Measurements from ENCODE around the gene FERMT1.
"Not testable (repeated sequence)": the region's sequence is repeated elsewhere in the genome, so short reads cannot be mapped to it uniquely, and the experiment has no call there.

The FERMT1 gene

GRCh38 chr20:6116758-6117157 lies 6.1 kb downstream of the FERMT1 start:
- no peak for TF ChIP-seq CTCF (IDR thresholded peaks at IDR 0.05; ENCODE audit: extremely low read depth, missing control alignments)
- DNase-seq (ENCODE audit: low spot score), result no peak

GRCh38 chr20:6115221-6115895 lies 7.5 kb downstream of the FERMT1 start:
- TF ChIP-seq CTCF (IDR thresholded peaks at IDR 0.05; ENCODE audit: extremely low read depth, missing control alignments), result no peak
- DNase-seq (ENCODE audit: low spot score), result no peak

GRCh38 chr20:6114696-6115095 lies 8.1 kb downstream of the FERMT1 start:
- no peak for TF ChIP-seq CTCF (IDR thresholded peaks at IDR 0.05; ENCODE audit: extremely low read depth, missing control alignments)
- DNase-seq (ENCODE audit: low spot score), result no peak

GRCh38 chr20:6113951-6114350 lies 8.9 kb downstream of the FERMT1 start:
- no peak for DNase-seq (ENCODE audit: low spot score)
- TF ChIP-seq CTCF (IDR thresholded peaks at IDR 0.05; ENCODE audit: extremely low read depth, missing control alignments), result no peak

GRCh38 chr20:6112965-6113364 lies 9.9 kb downstream of the FERMT1 start:
- not testable (repeated sequence) for DNase-seq (ENCODE audit: low spot score)

- no peak for DNase-seq (ENCODE audit: low spot score)
- no peak for TF ChIP-seq CTCF (IDR thresholded peaks at IDR 0.05; ENCODE audit: extremely low read depth, missing control alignments)
Observed at GRCh38 chr20:6108330-6108729, 14.5 kb downstream of the FERMT1 start.

- DNase-seq (ENCODE audit: low spot score), result no peak
- TF ChIP-seq CTCF (IDR thresholded peaks at IDR 0.05; ENCODE audit: extremely low read depth, missing control alignments), result no peak
Observed at GRCh38 chr20:6104493-6105188, 18.2 kb downstream of the FERMT1 start.

GRCh38 chr20:6103301-6103700 lies 19.5 kb downstream of the FERMT1 start:
- no peak for DNase-seq (ENCODE audit: low spot score)
- TF ChIP-seq CTCF (IDR thresholded peaks at IDR 0.05; ENCODE audit: extremely low read depth, missing control alignments), result no peak

Measured in GM20000 (cell line).